Body of pancreas (tissue), 4 donors: ENCODE results near the gene FBLN5.

Experiments used
- POLR2A ChIP-seq, 3 donors: fragments of 450-650 bp; IDR thresholded peaks; one replicate each; pipeline ENCODE4 v1.6.1; 2016; ENCODE audit warnings: antibody characterized with exemption in 3 of 3, mild to moderate bottlenecking in 2 of 3
- TF ChIP-seq, protein P1 (sequence below), 7 experiments: fragments of 450-650 bp in 4 of 7; fragments of 200-600 bp in 3 of 7; sonication (generic) in 3 of 7; IDR thresholded peaks; one replicate each; pipeline ENCODE4 v1.5.1; 2016 to 2019; ENCODE audit warnings: antibody characterized with exemption in 7 of 7

DNA sequence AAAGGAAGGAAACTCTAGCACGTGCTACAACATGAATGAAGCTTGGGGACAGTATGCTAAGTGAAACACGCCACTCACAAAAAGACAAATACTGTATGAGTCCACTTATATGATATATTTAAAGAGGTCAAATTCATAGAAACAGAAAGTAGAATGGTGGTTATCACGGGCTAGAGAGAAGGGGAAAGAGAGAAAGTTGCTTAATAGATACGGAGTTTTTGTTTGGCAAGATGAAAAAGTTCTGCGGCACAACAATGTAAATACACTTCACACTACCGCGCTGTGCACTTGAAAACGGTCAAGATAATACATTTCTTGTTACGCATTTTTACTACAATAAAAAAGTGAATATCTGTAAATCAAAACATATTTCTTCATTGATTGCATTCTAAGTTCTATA is 37.3 kb downstream of the FBLN5 start:
- TF ChIP-seq, protein P1, sequence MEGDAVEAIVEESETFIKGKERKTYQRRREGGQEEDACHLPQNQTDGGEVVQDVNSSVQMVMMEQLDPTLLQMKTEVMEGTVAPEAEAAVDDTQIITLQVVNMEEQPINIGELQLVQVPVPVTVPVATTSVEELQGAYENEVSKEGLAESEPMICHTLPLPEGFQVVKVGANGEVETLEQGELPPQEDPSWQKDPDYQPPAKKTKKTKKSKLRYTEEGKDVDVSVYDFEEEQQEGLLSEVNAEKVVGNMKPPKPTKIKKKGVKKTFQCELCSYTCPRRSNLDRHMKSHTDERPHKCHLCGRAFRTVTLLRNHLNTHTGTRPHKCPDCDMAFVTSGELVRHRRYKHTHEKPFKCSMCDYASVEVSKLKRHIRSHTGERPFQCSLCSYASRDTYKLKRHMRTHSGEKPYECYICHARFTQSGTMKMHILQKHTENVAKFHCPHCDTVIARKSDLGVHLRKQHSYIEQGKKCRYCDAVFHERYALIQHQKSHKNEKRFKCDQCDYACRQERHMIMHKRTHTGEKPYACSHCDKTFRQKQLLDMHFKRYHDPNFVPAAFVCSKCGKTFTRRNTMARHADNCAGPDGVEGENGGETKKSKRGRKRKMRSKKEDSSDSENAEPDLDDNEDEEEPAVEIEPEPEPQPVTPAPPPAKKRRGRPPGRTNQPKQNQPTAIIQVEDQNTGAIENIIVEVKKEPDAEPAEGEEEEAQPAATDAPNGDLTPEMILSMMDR (IDR thresholded peaks at IDR 0.05), result no peak
- TF ChIP-seq POLR2A (IDR thresholded peaks at IDR 0.05), result no peak
